ENCODE results near the gene PICK1. TPM values are rescaled to one million over a fixed set of nuclear protein-coding genes. Genes with fewer than 3 reads are reported as not detected.
"Not testable (repeated sequence)": the region's sequence is repeated elsewhere in the genome, so short reads cannot be mapped to it uniquely, and the experiment has no call there.

PICK1 gene
- total and polyA plus RNA-seq, 2 donors from 2014 or later = 28.4 to 43.4 TPM

DNA sequence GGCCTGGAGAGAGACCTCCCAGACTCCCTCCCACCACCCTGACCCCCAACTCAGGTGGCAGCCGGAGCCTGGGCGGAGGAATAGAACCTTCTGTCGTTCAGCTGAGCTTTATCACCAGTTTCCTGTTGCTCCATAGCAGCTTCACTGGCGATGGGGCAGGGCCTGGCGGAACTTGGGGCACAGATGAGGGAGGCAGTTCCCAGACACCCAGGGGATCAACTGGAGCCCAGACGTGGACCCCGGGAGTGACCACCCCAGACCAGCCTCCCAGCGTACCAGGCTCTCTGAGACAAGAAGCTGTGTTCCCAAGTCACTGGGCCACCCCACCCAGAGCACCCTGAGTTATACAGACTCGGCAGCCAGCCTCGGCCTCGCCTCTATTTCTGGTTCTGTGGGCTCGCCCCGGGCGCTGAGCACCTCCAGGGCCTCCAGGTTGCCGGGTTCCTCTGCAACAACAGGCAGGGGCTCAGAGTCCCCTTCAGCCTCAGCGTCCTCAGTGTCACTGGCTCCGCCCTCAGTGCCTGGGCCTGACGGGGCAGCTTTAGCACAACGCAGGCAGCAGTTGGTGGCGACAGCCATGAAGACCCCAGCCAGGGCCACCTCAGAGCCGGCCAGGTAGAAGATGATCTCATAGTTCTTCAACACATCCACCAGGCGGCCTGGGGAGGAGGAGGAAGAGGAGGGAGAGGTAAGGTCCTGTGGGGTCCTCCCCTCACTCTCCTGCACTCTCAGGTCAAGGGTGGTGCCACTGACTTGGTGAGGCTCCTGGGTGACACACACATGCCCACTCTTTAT, 21.0 kb downstream of the PICK1 start:
- no peak overlapping the region for H3K4me3 ChIP-seq (ENCODE audit: low read length in 3 of 3)
- peaks cover 1% of the 10 kb centered on the region for H3K27me3 ChIP-seq (ENCODE audit: control insufficient read depth, insufficient read depth, low read length)
- H3K36me3 ChIP-seq (ENCODE audit: control insufficient read depth in 2 of 3, insufficient read depth in 3 of 3, low read length in 3 of 3) = peaks cover 0 to 2% (median 2%) of the 10 kb centered on the region in 3 donors
- intact Hi-C loops (cut with DNase I) = no loop called here
- H3K9ac ChIP-seq (ENCODE audit: low read length in 3 of 3) = no peak overlapping the region
- no peak overlapping the region for H3K27ac ChIP-seq (ENCODE audit: low read depth in 2 of 2, low read length in 2 of 2)
- DNase-seq (peak in 1 of 5 donors; percentile 61), FAIRE-seq (no peak)
- TF ChIP-seq, protein P1, sequence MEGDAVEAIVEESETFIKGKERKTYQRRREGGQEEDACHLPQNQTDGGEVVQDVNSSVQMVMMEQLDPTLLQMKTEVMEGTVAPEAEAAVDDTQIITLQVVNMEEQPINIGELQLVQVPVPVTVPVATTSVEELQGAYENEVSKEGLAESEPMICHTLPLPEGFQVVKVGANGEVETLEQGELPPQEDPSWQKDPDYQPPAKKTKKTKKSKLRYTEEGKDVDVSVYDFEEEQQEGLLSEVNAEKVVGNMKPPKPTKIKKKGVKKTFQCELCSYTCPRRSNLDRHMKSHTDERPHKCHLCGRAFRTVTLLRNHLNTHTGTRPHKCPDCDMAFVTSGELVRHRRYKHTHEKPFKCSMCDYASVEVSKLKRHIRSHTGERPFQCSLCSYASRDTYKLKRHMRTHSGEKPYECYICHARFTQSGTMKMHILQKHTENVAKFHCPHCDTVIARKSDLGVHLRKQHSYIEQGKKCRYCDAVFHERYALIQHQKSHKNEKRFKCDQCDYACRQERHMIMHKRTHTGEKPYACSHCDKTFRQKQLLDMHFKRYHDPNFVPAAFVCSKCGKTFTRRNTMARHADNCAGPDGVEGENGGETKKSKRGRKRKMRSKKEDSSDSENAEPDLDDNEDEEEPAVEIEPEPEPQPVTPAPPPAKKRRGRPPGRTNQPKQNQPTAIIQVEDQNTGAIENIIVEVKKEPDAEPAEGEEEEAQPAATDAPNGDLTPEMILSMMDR (IDR thresholded peaks at IDR 0.05; ENCODE audit: borderline replicate concordance, extremely low read depth, insufficient read depth) = no peak
- peaks cover 0 to 8% (median 0%) of the 10 kb centered on the region in 3 donors for H3K4me1 ChIP-seq (ENCODE audit: control insufficient read depth in 2 of 3, insufficient read depth in 2 of 3, low read depth in 1 of 3, low read length in 3 of 3)
- no peaks in the 10 kb centered on the region for H3K9me3 ChIP-seq (ENCODE audit: control insufficient read depth in 2 of 3, insufficient read depth in 1 of 3, low read length in 3 of 3)

DNA sequence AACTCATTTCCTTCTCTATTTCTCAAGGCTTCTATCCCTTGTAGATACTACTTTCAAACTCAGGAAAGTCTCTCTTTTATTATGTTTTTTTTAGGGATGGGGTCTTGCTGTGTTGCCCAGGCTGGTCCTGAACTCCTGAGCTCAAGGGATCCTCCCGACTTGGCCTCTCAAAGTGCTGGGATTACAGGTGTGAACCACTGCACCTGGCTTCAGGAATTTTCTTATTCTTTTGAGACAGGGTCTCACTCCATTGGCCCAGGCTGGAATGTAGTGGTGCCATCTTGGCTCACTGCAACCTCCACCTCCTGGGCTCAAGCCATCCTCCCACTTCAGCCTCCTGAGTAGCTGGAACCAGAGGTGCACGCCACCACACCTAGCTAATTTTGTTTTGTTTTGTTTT, 22.0 kb downstream of the PICK1 start:
- intact Hi-C loops (cut with DNase I); H3K4me1 ChIP-seq (ENCODE audit: control insufficient read depth in 2 of 3, insufficient read depth in 2 of 3, low read depth in 1 of 3, low read length in 3 of 3); H3K27ac ChIP-seq (ENCODE audit: low read depth in 2 of 2, low read length in 2 of 2); H3K36me3 ChIP-seq (ENCODE audit: control insufficient read depth in 2 of 3, insufficient read depth in 3 of 3, low read length in 3 of 3); DNase-seq; H3K9ac ChIP-seq (ENCODE audit: low read length in 3 of 3); H3K4me3 ChIP-seq (ENCODE audit: low read length in 3 of 3); H3K9me3 ChIP-seq (ENCODE audit: control insufficient read depth in 2 of 3, insufficient read depth in 1 of 3, low read length in 3 of 3); FAIRE-seq; H3K27me3 ChIP-seq (ENCODE audit: control insufficient read depth, insufficient read depth, low read length): not testable (repeated sequence)

DNA sequence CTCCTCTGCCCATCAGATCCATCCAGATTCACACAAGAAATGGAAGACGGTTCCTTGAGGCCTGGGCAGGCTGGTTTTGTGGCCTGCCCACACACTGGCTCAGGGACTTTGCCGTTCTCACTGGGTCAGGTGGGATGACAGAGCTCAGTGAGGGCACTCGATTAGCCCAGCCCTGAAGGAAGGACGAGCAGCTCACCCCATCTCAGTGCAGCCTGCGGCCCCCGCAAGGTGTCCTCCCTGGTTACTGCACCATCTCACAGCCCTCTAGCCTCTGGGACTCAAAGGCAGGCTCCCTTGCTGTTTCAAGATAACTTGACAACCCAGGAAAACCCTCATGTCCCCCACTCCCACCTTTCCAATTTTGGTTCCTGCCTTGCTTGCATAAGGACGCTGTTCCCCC, 22.6 kb downstream of the PICK1 start:
- DNase-seq (peak in 1 of 5 donors; percentile 26), FAIRE-seq (no peak)
- peaks cover 0 to 8% (median 0%) of the 10 kb centered on the region in 3 donors for H3K4me1 ChIP-seq (ENCODE audit: control insufficient read depth in 2 of 3, insufficient read depth in 2 of 3, low read depth in 1 of 3, low read length in 3 of 3)
- intact Hi-C loops (cut with DNase I) = no loop called here
- TF ChIP-seq, protein P1 (IDR thresholded peaks at IDR 0.05; ENCODE audit: borderline replicate concordance, extremely low read depth, insufficient read depth) = no peak
- H3K4me3 ChIP-seq (ENCODE audit: low read length in 3 of 3) = no peak overlapping the region
- no peaks in the 10 kb centered on the region for H3K36me3 ChIP-seq (ENCODE audit: control insufficient read depth in 2 of 3, insufficient read depth in 3 of 3, low read length in 3 of 3)
- no peaks in the 10 kb centered on the region for H3K9me3 ChIP-seq (ENCODE audit: control insufficient read depth in 2 of 3, insufficient read depth in 1 of 3, low read length in 3 of 3)
- no peak overlapping the region for H3K9ac ChIP-seq (ENCODE audit: low read length in 3 of 3)
- no peak overlapping the region for H3K27ac ChIP-seq (ENCODE audit: low read depth in 2 of 2, low read length in 2 of 2)
- H3K27me3 ChIP-seq (ENCODE audit: control insufficient read depth, insufficient read depth, low read length) = peaks cover 3% of the 10 kb centered on the region

DNA sequence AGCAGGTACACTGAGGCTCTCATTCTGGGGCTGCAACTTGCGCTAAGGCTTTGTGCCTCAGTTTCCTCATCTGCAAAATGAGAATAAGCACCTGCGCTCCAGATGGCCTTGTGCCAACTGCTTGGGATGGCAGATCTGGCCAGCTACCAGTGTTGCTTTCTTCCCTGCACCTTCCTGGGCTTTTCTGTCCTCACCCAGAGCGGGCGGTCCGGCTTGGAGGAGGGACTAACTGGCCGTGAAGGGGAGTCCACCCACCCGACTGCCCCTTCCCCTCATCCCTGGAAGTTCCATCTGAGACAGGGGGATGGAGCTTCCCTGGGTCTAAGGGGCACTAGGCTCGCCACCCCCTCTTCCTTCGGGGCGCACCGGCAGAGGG, 23.3 kb downstream of the PICK1 start:
- intact Hi-C loops (cut with DNase I) = no loop called here

More for the DNA sequence above, 23.3 kb downstream of the PICK1 start:
- Histone ChIP-seq H3K4me1 (ENCODE audit: control insufficient read depth in 2 of 3, insufficient read depth in 2 of 3, low read depth in 1 of 3, low read length in 3 of 3) (peaks cover 0 to 8% (median 0%) of the 10 kb centered on the region in 3 donors), H3K27me3 (ENCODE audit: control insufficient read depth, insufficient read depth, low read length) (peaks cover 3% of the 10 kb centered on the region), H3K9ac (ENCODE audit: low read length in 3 of 3) (no peak overlapping the region), H3K4me3 (ENCODE audit: low read length in 3 of 3) (peak overlapping the region in 1 of 3 donors; percentile 35), H3K36me3 (ENCODE audit: control insufficient read depth in 2 of 3, insufficient read depth in 3 of 3, low read length in 3 of 3) (no peaks in the 10 kb centered on the region), H3K9me3 (ENCODE audit: control insufficient read depth in 2 of 3, insufficient read depth in 1 of 3, low read length in 3 of 3) (no peaks in the 10 kb centered on the region), H3K27ac (ENCODE audit: low read depth in 2 of 2, low read length in 2 of 2) (no peak overlapping the region)
- DNase-seq (peak in 1 of 5 donors; percentile 53), FAIRE-seq (no peak)
- TF ChIP-seq, protein P1 (IDR thresholded peaks at IDR 0.05; ENCODE audit: borderline replicate concordance, extremely low read depth, insufficient read depth) = no peak
